Astrocyte (in vitro differentiated cells and primary cell): ENCODE results near the gene AK1. TPM values are rescaled to one million over a fixed set of nuclear protein-coding genes. Genes with fewer than 3 reads are reported as not detected.

ENCODE experiments used
- DNase-seq: peaks from one replicate; pipeline ENCODE4 v3.0.0-alpha.2; 2010; ENCODE audit warnings: low read depth
- FAIRE-seq: peaks from 2 replicates; lab custom pipeline; 2011; peaks lifted over from hg19 to GRCh38; lab: Jason Lieb, UNC
- H2AFZ ChIP-seq: 2 replicates; pipeline ENCODE4 v1.6.0; 2012; ENCODE audit warnings: low read depth, low read length, inconsistent platforms
- H3K27ac ChIP-seq: 2 replicates; pipeline ENCODE4 v1.5.1; 2011; ENCODE audit warnings: low read depth, low read length, inconsistent platforms
- H3K27me3 ChIP-seq: 2 replicates; pipeline ENCODE4 v1.6.0; 2011; ENCODE audit warnings: low read length, inconsistent platforms; ENCODE audit not compliant: insufficient read depth
- H3K36me3 ChIP-seq: 2 replicates; pipeline ENCODE4 v1.5.1; 2011; ENCODE audit warnings: low read length, inconsistent platforms; ENCODE audit not compliant: insufficient read depth
- H3K4me1 ChIP-seq: 2 replicates; pipeline ENCODE4 v1.5.1; 2011; ENCODE audit warnings: low read length, inconsistent platforms; ENCODE audit not compliant: insufficient read depth
- H3K4me2 ChIP-seq: 2 replicates; pipeline ENCODE4 v1.6.0; 2012; ENCODE audit warnings: low read length, inconsistent platforms
- H3K4me3 ChIP-seq: 2 replicates; pipeline ENCODE4 v1.5.1; 2011; ENCODE audit warnings: low read depth, mild to moderate bottlenecking, low read length, inconsistent platforms; ENCODE audit not compliant: insufficient read depth
- H3K79me2 ChIP-seq: 2 replicates; pipeline ENCODE4 v1.6.0; 2012; ENCODE audit warnings: mild to moderate bottlenecking, low read length, inconsistent platforms; ENCODE audit not compliant: insufficient read depth
- H3K9ac ChIP-seq: 2 replicates; pipeline ENCODE4 v1.6.0; 2012; ENCODE audit warnings: mild to moderate bottlenecking, low read length, inconsistent platforms
- H3K9me3 ChIP-seq: 2 replicates; pipeline ENCODE4 v1.5.1; 2012; ENCODE audit warnings: low read depth, mild to moderate bottlenecking, low read length, inconsistent platforms; ENCODE audit not compliant: insufficient read depth
- H4K20me1 ChIP-seq: 2 replicates; pipeline ENCODE4 v1.6.0; 2012; ENCODE audit warnings: low read length, inconsistent platforms; ENCODE audit not compliant: insufficient read depth
- H3K27ac Mint-ChIP-seq: one replicate; pipeline ENCODE4 v1.8.0; 2021; ENCODE audit warnings: mild to moderate bottlenecking, mixed read lengths; ENCODE audit not compliant: unreplicated experiment
- H3K27me3 Mint-ChIP-seq: one replicate; pipeline ENCODE4 v1.8.0; 2021; ENCODE audit warnings: low read depth, mixed read lengths; ENCODE audit not compliant: unreplicated experiment
- H3K36me3 Mint-ChIP-seq: one replicate; pipeline ENCODE4 v1.8.0; 2021; ENCODE audit warnings: low read depth, mixed read lengths; ENCODE audit not compliant: unreplicated experiment
- H3K4me1 Mint-ChIP-seq: one replicate; pipeline ENCODE4 v1.8.0; 2021; ENCODE audit warnings: low read depth, mixed read lengths; ENCODE audit not compliant: unreplicated experiment
- H3K4me3 Mint-ChIP-seq: one replicate; pipeline ENCODE4 v1.8.0; 2021; ENCODE audit warnings: mild to moderate bottlenecking, moderate library complexity, mixed read lengths; ENCODE audit not compliant: unreplicated experiment
- H3K9me3 Mint-ChIP-seq: one replicate; pipeline ENCODE4 v1.8.0; 2021; ENCODE audit warnings: mild to moderate bottlenecking, mixed read lengths; ENCODE audit not compliant: unreplicated experiment
- CTCF ChIP-seq: IDR thresholded peaks from 2 replicates; pipeline ENCODE4 v1.5.1; 2011; ENCODE audit warnings: low read depth, mild to moderate bottlenecking, inconsistent platforms, low read length, moderate library complexity; ENCODE audit not compliant: insufficient read depth
- EZH2 ChIP-seq: IDR thresholded peaks from 2 replicates; pipeline ENCODE4 v1.6.1; 2012; ENCODE audit warnings: mild to moderate bottlenecking, low read length, inconsistent platforms; ENCODE audit not compliant: insufficient read depth
- total RNA-seq: library from RNA; stranded (reverse); gene quantifications from 2 replicates; pipeline ENCODE4 v1.2.1, GENCODE V29; 2021

The AK1 gene
- total RNA-seq, 1 donor from 2014 or later, result 78.0 TPM

GRCh38 chr9:127850286-127850830 is 27.1 kb downstream of the AK1 start:
- DNase-seq (no peak), FAIRE-seq (no peak)
- H3K36me3 Mint-ChIP-seq, result peaks cover 4% of the 10 kb centered on the region
- no peak overlapping the region for H3K4me3 ChIP-seq
- no peak overlapping the region for H2AFZ ChIP-seq
- H3K79me2 ChIP-seq, result peaks cover 85% of the 10 kb centered on the region
- H3K4me2 ChIP-seq, result no peak overlapping the region
- no peaks in the 10 kb centered on the region for H3K36me3 ChIP-seq
- peaks cover 25% of the 10 kb centered on the region for H3K9me3 Mint-ChIP-seq
- TF ChIP-seq CTCF, result no peak
- no peak for TF ChIP-seq EZH2
- H3K9me3 ChIP-seq, result peaks cover 19% of the 10 kb centered on the region
- no peak overlapping the region for H3K4me3 Mint-ChIP-seq
- peaks cover 10% of the 10 kb centered on the region for H4K20me1 ChIP-seq
- no peaks in the 10 kb centered on the region for H3K4me1 Mint-ChIP-seq
- no peak overlapping the region for H3K27ac ChIP-seq
- peaks cover 7% of the 10 kb centered on the region for H3K27me3 Mint-ChIP-seq
- H3K4me1 ChIP-seq, result peaks cover 21% of the 10 kb centered on the region
- H3K9ac ChIP-seq, result no peak overlapping the region
- H3K27ac Mint-ChIP-seq, result no peak overlapping the region
- no peaks in the 10 kb centered on the region for H3K27me3 ChIP-seq

- DNase-seq, result no peak
- no peak overlapping the region for H3K9ac ChIP-seq
These were observed 28.5 kb downstream of the AK1 start for GRCh38 chr9:127848756-127849504.

More at GRCh38 chr9:127848756-127849504, 28.5 kb downstream of the AK1 start:
- Mint-ChIP-seq H3K4me1 (peaks cover 2% of the 10 kb centered on the region), H3K27ac (no peak overlapping the region), H3K36me3 (peaks cover 4% of the 10 kb centered on the region), H3K27me3 (peaks cover 7% of the 10 kb centered on the region), H3K9me3 (peaks cover 25% of the 10 kb centered on the region), H3K4me3 (no peak overlapping the region)
- H3K9me3 ChIP-seq, result peaks cover 19% of the 10 kb centered on the region
- H3K4me2 ChIP-seq, result no peak overlapping the region
- TF ChIP-seq EZH2, result no peak
- TF ChIP-seq CTCF, result no peak
- FAIRE-seq, result no peak
- no peaks in the 10 kb centered on the region for H3K27me3 ChIP-seq
- H2AFZ ChIP-seq, result no peak overlapping the region
- no peaks in the 10 kb centered on the region for H3K36me3 ChIP-seq
- peaks cover 85% of the 10 kb centered on the region for H3K79me2 ChIP-seq
- H3K27ac ChIP-seq, result no peak overlapping the region
- H3K4me3 ChIP-seq, result no peak overlapping the region
- H3K4me1 ChIP-seq, result peaks cover 28% of the 10 kb centered on the region
- H4K20me1 ChIP-seq, result peaks cover 10% of the 10 kb centered on the region
